T-helper 17 cell (primary cell): ENCODE data around the gene LRMDA. TPM values are rescaled to one million over a fixed set of nuclear protein-coding genes. Genes with fewer than 3 reads are reported as not detected.

Source experiments
- ATAC-seq: fragments of 150-1000 bp; cut with Tn5 transposase; 2 replicates; pipeline ENCODE4 v1.10.0; 2021; ENCODE audit warnings: mild to moderate bottlenecking, moderate library complexity
- DNase-seq, 3 donors: peaks; one replicate each; pipeline versions ENCODE4 v3.0.0 to v3.0.0-alpha.2; 2020 to 2021
- H3K9me3 ChIP-seq: one replicate; pipeline ENCODE4 v1.7.0; 2013; ENCODE audit warnings: low read length, mild to moderate bottlenecking; ENCODE audit not compliant: control insufficient read depth, poor library complexity, severe bottlenecking
- H3K27ac Mint-ChIP-seq: one replicate; pipeline ENCODE4 v1.8.0; 2022; ENCODE audit warnings: mild to moderate bottlenecking, moderate library complexity, mixed read lengths
- H3K27me3 Mint-ChIP-seq: one replicate; pipeline ENCODE4 v1.8.0; 2022; ENCODE audit warnings: mixed read lengths
- H3K36me3 Mint-ChIP-seq: one replicate; pipeline ENCODE4 v1.8.0; 2022; ENCODE audit warnings: low read depth, mixed read lengths
- H3K4me1 Mint-ChIP-seq: one replicate; pipeline ENCODE4 v1.8.0; 2022; ENCODE audit warnings: mild to moderate bottlenecking, mixed read lengths
- H3K4me3 Mint-ChIP-seq: one replicate; pipeline ENCODE4 v1.8.0; 2022; ENCODE audit warnings: mild to moderate bottlenecking, moderate library complexity, mixed read lengths
- total RNA-seq, 4 donors: library from RNA in 2 of 4; stranded (reverse) in 2 of 4; gene quantifications; one replicate each; pipeline ENCODE4 v1.2.3 and lab custom pipeline; 2022 to 2026

The LRMDA gene
- total RNA-seq, 2 donors from 2014 or later: not detected

- no peak overlapping the region for H3K27ac Mint-ChIP-seq
- H3K4me3 Mint-ChIP-seq: no peak overlapping the region
- no peaks in the 10 kb centered on the region for H3K27me3 Mint-ChIP-seq
- ATAC-seq (no peak), DNase-seq (no peak)
- H3K4me1 Mint-ChIP-seq: no peaks in the 10 kb centered on the region
- H3K36me3 Mint-ChIP-seq: no peaks in the 10 kb centered on the region
- H3K9me3 ChIP-seq: no peaks in the 10 kb centered on the region
Measured at GRCh38 chr10:76021398-76021797, 590.0 kb downstream of the LRMDA start.

- no peaks in the 10 kb centered on the region for H3K9me3 ChIP-seq
- Mint-ChIP-seq H3K27me3 (no peaks in the 10 kb centered on the region), H3K4me1 (no peaks in the 10 kb centered on the region), H3K27ac (no peak overlapping the region), H3K36me3 (no peaks in the 10 kb centered on the region), H3K4me3 (no peak overlapping the region)
- DNase-seq: no peak
- ATAC-seq: no peak
Measured at GRCh38 chr10:76022366-76022765, 590.9 kb downstream of the LRMDA start.

- DNase-seq: no peak
- no peaks in the 10 kb centered on the region for H3K36me3 Mint-ChIP-seq
Measured at GRCh38 chr10:76023007-76023406, 591.6 kb downstream of the LRMDA start.

GRCh38 chr10:76024460-76025123 lies 593.2 kb downstream of the LRMDA start:
- DNase-seq: no peak
- Mint-ChIP-seq H3K36me3 (no peaks in the 10 kb centered on the region), H3K4me3 (no peak overlapping the region), H3K27ac (no peak overlapping the region), H3K27me3 (peaks cover 6% of the 10 kb centered on the region), H3K4me1 (no peaks in the 10 kb centered on the region)
- H3K9me3 ChIP-seq: no peaks in the 10 kb centered on the region
- no peak for ATAC-seq

More at GRCh38 chr10:76023007-76023406, 591.6 kb downstream of the LRMDA start:
- H3K27ac Mint-ChIP-seq: no peak overlapping the region
- H3K4me1 Mint-ChIP-seq: no peaks in the 10 kb centered on the region
- no peaks in the 10 kb centered on the region for H3K27me3 Mint-ChIP-seq
- H3K9me3 ChIP-seq: no peaks in the 10 kb centered on the region
- H3K4me3 Mint-ChIP-seq: no peak overlapping the region
- ATAC-seq: no peak

GRCh38 chr10:76025124-76025477 lies 593.7 kb downstream of the LRMDA start:
- H3K27ac Mint-ChIP-seq: no peak overlapping the region
- peaks cover 6% of the 10 kb centered on the region for H3K27me3 Mint-ChIP-seq
- no peak overlapping the region for H3K4me3 Mint-ChIP-seq
- H3K9me3 ChIP-seq: no peaks in the 10 kb centered on the region
- H3K36me3 Mint-ChIP-seq: no peaks in the 10 kb centered on the region
- H3K4me1 Mint-ChIP-seq: no peaks in the 10 kb centered on the region
- ATAC-seq (no peak), DNase-seq (no peak)

GRCh38 chr10:76026176-76026771 lies 594.9 kb downstream of the LRMDA start:
- Mint-ChIP-seq H3K4me1 (no peaks in the 10 kb centered on the region), H3K27me3 (peaks cover 6% of the 10 kb centered on the region), H3K27ac (no peak overlapping the region), H3K4me3 (no peak overlapping the region), H3K36me3 (no peaks in the 10 kb centered on the region)
- DNase-seq (no peak), ATAC-seq (no peak)
- H3K9me3 ChIP-seq: no peaks in the 10 kb centered on the region

- Mint-ChIP-seq H3K4me1 (no peaks in the 10 kb centered on the region), H3K27me3 (peaks cover 6% of the 10 kb centered on the region), H3K36me3 (no peaks in the 10 kb centered on the region), H3K27ac (no peak overlapping the region), H3K4me3 (no peak overlapping the region)
- ATAC-seq (no peak), DNase-seq (no peak)
- no peaks in the 10 kb centered on the region for H3K9me3 ChIP-seq
Measured at GRCh38 chr10:76026905-76027304, 595.5 kb downstream of the LRMDA start.

- DNase-seq (no peak), ATAC-seq (no peak)
- Mint-ChIP-seq H3K36me3 (no peaks in the 10 kb centered on the region), H3K27ac (no peak overlapping the region), H3K4me3 (no peak overlapping the region), H3K27me3 (peaks cover 28% of the 10 kb centered on the region), H3K4me1 (peaks cover 2% of the 10 kb centered on the region)
- no peaks in the 10 kb centered on the region for H3K9me3 ChIP-seq
Measured at GRCh38 chr10:76029782-76030181, 598.4 kb downstream of the LRMDA start.

- no peak for ATAC-seq
Measured at GRCh38 chr10:76031099-76031498, 599.7 kb downstream of the LRMDA start.

GRCh38 chr10:76031769-76032699 lies 600.6 kb downstream of the LRMDA start:
- peaks cover 30% of the 10 kb centered on the region for H3K27me3 Mint-ChIP-seq
- H3K4me1 Mint-ChIP-seq: peaks cover 2% of the 10 kb centered on the region
- no peaks in the 10 kb centered on the region for H3K36me3 Mint-ChIP-seq
- H3K9me3 ChIP-seq: no peaks in the 10 kb centered on the region
- ATAC-seq (no peak), DNase-seq (no peak)
- H3K4me3 Mint-ChIP-seq: no peak overlapping the region
- no peak overlapping the region for H3K27ac Mint-ChIP-seq

More at GRCh38 chr10:76031099-76031498, 599.7 kb downstream of the LRMDA start:
- Mint-ChIP-seq H3K27me3 (peaks cover 30% of the 10 kb centered on the region), H3K4me1 (peaks cover 2% of the 10 kb centered on the region), H3K36me3 (no peaks in the 10 kb centered on the region), H3K27ac (no peak overlapping the region), H3K4me3 (no peak overlapping the region)
- no peak for DNase-seq
- H3K9me3 ChIP-seq: no peaks in the 10 kb centered on the region

GRCh38 chr10:76032700-76033039 lies 601.2 kb downstream of the LRMDA start:
- no peaks in the 10 kb centered on the region for H3K9me3 ChIP-seq
- ATAC-seq (no peak), DNase-seq (no peak)
- H3K36me3 Mint-ChIP-seq: no peaks in the 10 kb centered on the region
- peaks cover 30% of the 10 kb centered on the region for H3K27me3 Mint-ChIP-seq
- H3K27ac Mint-ChIP-seq: no peak overlapping the region
- peaks cover 2% of the 10 kb centered on the region for H3K4me1 Mint-ChIP-seq
- H3K4me3 Mint-ChIP-seq: no peak overlapping the region

- Mint-ChIP-seq H3K27me3 (peaks cover 27% of the 10 kb centered on the region), H3K27ac (no peak overlapping the region), H3K4me3 (no peak overlapping the region), H3K4me1 (peaks cover 2% of the 10 kb centered on the region), H3K36me3 (no peaks in the 10 kb centered on the region)
- ATAC-seq (no peak), DNase-seq (no peak)
- no peaks in the 10 kb centered on the region for H3K9me3 ChIP-seq
Measured at GRCh38 chr10:76033457-76034196, 602.2 kb downstream of the LRMDA start.
